HG03103 (cell line): Measurements from ENCODE around the gene XPNPEP1.

Experiments
- ATAC-seq: cut with Tn5 transposase; IDR thresholded peaks from one replicate; pipeline ENCODE4 v1.9.1; 2021; ENCODE audit warnings: low read depth; ENCODE audit not compliant: unreplicated experiment

Gene XPNPEP1

GRCh38 chr10:109952526-109952925 is 29.2 kb upstream of the XPNPEP1 start:
- ATAC-seq: no peak

DNA sequence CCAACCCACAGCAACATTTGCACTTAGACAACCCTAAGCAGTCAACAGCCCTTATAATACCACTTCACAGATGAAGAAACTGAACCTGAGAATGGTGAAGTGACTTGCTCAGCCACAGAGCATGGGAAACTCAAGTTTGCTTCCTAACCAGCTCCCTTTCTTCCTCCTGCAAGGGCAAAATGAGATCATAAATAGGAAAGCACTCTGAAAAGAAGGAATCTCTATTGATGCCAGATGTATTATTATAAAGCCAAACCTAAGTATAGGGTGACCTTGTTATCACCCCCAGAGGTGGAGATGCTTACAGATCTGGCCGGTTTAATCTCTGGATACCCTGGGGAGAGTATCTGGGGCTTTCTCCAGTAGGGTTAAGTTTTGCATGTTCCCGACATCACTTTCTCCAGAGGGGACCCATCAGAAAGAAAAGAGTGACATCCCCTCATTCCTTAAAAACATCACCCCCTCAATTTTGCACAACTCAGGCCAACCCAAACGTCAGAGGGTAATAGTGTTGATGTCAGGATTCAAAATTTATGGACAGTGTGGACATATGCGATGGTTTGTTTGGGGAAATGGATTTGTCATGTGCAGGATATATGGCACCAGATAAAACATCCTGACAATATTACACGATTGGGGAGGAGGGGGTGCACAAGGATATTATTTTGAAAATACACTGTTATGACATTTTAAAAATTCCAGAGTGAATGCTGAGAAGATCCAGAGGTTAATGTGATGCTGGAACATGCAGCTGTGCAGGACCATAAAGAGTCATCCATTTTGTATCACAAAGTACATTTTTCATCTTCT is 24.0 kb upstream of the XPNPEP1 start:
- no peak for ATAC-seq

GRCh38 chr10:109946680-109947079 is 23.4 kb upstream of the XPNPEP1 start:
- ATAC-seq: no peak

DNA sequence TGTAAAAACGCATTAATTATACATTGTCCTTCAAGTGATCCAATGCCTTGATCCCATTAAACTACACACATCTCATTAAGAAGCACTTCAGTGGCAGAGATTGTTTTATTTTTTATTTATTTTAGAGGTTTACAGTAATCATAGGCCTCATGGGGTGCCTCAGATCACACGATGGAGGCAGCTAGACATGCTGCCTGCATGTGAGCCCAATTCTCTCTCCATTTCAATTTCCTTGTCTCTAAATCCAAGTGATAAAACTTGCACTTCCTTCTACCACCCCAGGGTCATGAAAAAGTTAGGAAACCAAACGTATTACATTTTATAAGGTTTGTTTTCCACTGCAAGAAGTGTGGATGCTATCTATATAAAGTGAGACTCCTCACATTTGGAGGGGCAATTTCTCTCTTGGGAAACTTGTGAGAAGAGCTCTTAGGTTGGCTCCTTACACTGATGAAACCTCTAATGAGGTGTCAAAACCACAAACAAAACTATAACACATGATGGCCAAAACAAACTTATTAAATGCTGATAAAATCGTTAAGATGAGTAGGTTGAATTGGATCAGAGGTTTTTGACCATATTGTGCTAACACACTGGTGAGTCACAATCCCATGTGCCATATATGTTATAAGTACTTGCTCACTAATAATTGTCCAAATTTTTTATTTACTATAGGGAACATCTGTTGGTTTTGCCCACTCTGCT is 22.3 kb upstream of the XPNPEP1 start:
- ATAC-seq: no peak

GRCh38 chr10:109944613-109945012 is 21.3 kb upstream of the XPNPEP1 start:
- no peak for ATAC-seq

- no peak for ATAC-seq
Measured at GRCh38 chr10:109941236-109941862, 18.0 kb upstream of the XPNPEP1 start.

DNA sequence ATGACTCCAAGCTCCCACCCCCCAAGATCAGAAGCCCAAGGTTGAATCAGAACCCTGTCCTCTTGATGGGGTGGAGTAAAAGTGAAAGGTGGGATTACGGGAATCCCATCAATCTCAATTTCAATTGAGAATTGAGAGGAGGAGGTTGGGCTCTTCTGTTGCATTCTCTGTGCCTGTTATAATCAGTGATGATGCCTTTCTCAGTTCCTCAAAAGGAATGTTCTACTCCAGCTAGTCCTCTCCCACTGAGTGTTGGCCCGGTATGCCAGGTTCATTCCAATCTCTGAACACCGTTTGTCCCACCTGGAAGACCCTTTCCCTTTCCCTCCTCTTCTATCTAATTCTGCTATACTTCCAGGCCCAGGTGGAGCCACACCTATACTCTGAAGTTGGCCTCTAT is 17.2 kb upstream of the XPNPEP1 start:
- no peak for ATAC-seq

DNA sequence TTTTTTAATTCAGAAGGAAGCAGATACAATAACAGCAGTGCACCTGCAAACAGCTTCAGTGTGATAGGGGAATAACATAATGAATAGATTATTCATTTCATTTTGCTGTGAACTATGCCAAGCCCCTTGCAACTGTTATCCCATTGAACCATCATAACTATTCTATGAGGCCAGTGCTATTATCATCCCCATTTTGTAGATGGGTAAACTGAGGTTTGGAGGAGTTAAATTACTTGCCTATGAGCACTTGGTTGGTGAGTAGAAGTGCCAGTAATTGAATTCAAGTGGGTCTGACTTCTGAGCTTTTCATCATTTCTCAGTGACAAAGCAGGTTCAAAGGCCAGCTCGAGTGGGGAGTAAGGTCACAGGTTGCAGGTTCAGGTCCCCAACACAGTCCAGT is 16.8 kb upstream of the XPNPEP1 start:
- ATAC-seq: no peak

DNA sequence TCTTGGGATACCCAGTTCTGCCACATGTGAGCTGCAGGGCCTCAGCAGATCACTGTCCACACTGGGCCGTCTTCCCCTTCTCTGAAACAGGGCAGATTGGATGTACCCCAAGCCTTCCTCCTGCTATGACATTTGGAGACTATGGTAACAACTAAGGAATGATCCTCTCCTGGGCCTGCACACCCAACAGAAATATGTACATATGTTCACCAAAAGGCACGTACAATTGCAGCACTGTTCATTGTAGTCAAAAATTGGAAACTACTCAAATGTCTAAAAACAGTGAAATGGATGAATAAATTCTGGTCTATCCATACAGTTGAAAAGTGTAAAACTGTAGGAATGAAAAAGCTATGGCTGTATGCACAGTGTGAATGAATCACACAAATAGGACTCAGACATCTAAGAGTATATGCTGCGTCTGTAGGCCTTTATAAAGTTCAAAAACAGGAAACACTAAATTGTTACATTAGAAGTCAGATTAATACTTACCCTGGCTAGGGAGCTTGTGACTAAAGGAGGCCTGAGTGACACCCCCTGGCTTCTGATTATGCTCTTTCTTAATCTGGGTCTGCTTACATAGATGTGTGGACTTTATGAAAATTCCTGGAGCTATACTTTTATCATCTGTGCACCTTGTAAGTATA is 16.1 kb upstream of the XPNPEP1 start:
- ATAC-seq: no peak

DNA sequence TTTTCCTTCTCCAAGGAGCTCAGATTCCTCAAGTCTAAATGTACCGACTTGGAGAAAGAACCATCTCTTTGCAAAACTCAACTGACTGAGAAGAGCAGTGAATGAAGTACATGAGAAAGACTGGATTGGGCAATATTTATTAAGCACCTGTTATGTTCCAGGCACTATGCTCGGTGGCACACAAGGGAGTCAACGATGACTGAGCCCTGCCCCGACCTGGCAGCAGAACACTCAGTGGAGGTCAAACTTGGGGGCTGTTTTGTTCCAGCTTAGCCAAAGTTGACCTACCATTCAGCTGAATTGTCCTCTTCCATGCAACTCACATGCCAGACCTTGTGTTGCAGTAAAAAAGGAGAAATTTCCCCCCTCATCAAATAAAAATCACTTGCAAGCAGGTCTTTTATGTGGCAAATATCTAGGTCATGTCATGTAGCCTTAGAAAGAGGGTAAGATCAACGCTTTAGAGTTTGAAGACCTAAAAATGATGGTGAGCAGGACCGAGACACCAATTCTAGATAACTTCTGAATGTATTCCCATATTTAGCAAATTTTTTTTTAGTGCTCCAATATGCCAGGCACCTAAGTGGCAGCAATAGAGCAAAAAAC is 14.3 kb upstream of the XPNPEP1 start:
- ATAC-seq: no peak

- ATAC-seq: no peak
Measured at GRCh38 chr10:109934958-109935793, 11.9 kb upstream of the XPNPEP1 start.

GRCh38 chr10:109933984-109934565 is 10.8 kb upstream of the XPNPEP1 start:
- no peak for ATAC-seq

- no peak for ATAC-seq
Measured at GRCh38 chr10:109932968-109933367, 9.7 kb upstream of the XPNPEP1 start.

- no peak for ATAC-seq
Measured at GRCh38 chr10:109932391-109932790, 9.1 kb upstream of the XPNPEP1 start.

DNA sequence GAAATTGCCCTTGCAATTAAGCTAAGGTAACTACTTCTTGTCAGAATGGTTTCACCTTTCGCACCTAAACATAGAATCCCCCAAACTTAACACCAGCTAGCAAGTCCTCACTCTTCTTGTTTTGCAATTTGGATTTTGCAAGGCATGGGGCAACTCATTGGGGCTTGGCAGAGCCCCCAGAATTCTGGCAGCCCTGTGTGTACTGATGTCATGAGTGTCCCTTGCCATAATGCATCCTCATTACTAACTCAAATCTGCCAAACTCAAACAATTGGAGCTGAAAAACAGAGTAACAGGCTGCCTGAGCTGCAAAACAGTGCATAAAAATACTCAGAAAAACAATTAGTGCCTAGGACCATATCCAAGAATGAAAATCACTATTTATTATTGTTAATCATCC is 7.9 kb upstream of the XPNPEP1 start:
- ATAC-seq: no peak

DNA sequence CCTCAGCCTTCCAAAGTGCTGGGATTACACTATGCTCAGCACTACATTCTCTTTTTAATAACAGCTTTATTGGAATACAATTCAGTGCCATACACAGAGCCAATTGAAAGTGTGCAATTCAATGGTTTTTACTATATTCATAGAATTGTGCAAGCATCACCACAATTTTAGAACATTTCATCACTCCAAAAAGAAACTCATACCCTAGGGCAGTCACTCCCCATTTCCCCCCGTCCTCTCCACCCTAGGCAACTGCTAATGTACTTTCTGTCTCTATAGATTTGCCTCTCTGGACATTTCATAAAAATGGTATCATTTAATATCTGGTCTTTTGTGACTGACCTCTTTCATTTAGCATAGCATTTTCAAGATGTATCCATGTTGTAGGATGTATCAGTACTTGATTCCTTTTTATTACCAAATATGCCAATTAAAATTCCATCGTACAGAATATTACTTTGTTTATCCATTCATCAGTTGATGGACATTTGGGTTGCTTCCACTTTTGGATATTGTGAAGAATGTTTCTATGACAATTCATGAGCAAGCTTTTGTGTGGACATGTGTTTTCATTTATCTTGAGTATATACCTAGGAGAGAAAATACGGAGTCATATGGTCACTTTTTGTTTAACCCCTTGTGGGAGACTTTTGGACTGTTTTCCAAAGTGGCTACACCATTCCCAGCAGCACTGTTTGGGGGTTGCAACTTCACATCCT is 6.3 kb upstream of the XPNPEP1 start:
- no peak for ATAC-seq

DNA sequence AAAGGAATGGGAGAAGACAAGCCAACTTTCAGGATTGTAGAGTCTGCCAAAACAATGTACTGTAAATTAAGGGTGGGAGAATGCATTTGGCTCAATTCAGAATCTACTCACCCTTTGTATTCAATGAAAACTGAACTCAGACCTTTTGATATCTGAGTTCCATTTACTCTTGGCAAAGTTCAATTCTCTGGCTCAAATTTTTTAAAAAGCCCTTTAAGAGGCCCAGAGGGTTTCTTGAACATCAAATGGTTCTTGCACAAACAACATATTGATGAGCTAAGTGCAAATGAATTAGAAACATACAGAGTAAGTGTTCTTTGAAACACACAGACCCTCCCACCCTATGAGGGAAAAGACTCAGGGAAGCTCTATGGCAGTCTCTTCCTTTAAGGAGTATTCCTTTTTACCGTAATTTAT is 5.2 kb upstream of the XPNPEP1 start:
- ATAC-seq: no peak

- no peak for ATAC-seq
Measured at GRCh38 chr10:109926825-109927224, 3.5 kb upstream of the XPNPEP1 start.
